HG02798 (cell line): Measurements from ENCODE around the gene GNB1L.

Experiments
- ATAC-seq: cut with Tn5 transposase; IDR thresholded peaks from one replicate; pipeline ENCODE4 v1.9.1; 2021; ENCODE audit warnings: mild to moderate bottlenecking; ENCODE audit not compliant: unreplicated experiment, poor library complexity

The GNB1L gene

GRCh38 chr22:19769393-19769715 is 85.3 kb downstream of the GNB1L start:
- ATAC-seq = no peak

GRCh38 chr22:19767427-19768341 is 87.0 kb downstream of the GNB1L start:
- ATAC-seq = no peak

GRCh38 chr22:19766511-19767426 is 87.9 kb downstream of the GNB1L start:
- no peak for ATAC-seq

GRCh38 chr22:19766240-19766510 is 88.5 kb downstream of the GNB1L start:
- ATAC-seq = no peak

GRCh38 chr22:19765477-19766239 is 89.0 kb downstream of the GNB1L start:
- no peak for ATAC-seq

- ATAC-seq = no peak
Observed at GRCh38 chr22:19764636-19765476, 89.8 kb downstream of the GNB1L start.

- ATAC-seq = no peak
Observed at GRCh38 chr22:19764299-19764593, 90.4 kb downstream of the GNB1L start.

GRCh38 chr22:19763458-19764298 is 91.0 kb downstream of the GNB1L start:
- no peak for ATAC-seq

- ATAC-seq = no peak
Observed at GRCh38 chr22:19762568-19763457, 91.9 kb downstream of the GNB1L start.

- no peak for ATAC-seq
Observed at GRCh38 chr22:19761725-19762567, 92.7 kb downstream of the GNB1L start.

- no peak for ATAC-seq
Observed at GRCh38 chr22:19760951-19761724, 93.5 kb downstream of the GNB1L start.

- ATAC-seq = no peak
Observed at GRCh38 chr22:19760058-19760950, 94.4 kb downstream of the GNB1L start, which contains the start of gene TBX1. Gene TBX1 (plus strand): TSS chr22:19760778. CDS start chr22:19760844, 66 bp downstream.

- no peak for ATAC-seq
Observed at GRCh38 chr22:19759427-19760057, 95.1 kb downstream of the GNB1L start.

- ATAC-seq = no peak
Observed at GRCh38 chr22:19758896-19759426, 95.7 kb downstream of the GNB1L start.
